NOMO-1 treated with DMSO at 0.1 percent for 48 hours (cell line): Measurements from ENCODE around the gene RIN2.
"Not testable (repeated sequence)": the region's sequence is repeated elsewhere in the genome, so short reads cannot be mapped to it uniquely, and the experiment has no call there.

Experiments
- DNase-seq: peaks from one replicate; lab custom pipeline; 2025; ENCODE audit not compliant: unreplicated experiment; lab: John Stamatoyannopoulos, UW

Gene RIN2

GRCh38 chr20:19785983-19786285 lies 27.9 kb downstream of the RIN2 start:
- no peak for DNase-seq

DNA sequence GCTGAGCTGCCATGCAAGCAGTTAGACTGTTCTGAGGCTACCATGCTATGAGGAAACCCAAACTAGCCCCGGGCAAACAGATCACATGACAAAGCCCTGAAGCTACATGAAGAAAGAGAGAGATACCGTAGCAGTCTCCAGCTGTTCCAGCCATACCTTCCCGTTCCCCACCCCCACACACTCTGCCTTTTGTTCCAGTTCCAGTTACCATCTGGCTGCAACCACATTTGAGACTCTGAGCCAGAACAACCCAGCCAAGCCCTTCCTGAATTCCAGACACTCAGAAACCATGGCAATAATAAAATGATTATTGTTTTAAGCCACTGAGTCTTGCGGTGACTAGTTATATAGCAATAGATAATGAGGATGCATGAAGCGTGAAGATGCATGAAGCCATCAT lies 28.3 kb downstream of the RIN2 start:
- DNase-seq = no peak

- no peak for DNase-seq
Observed at GRCh38 chr20:19787366-19787765, 29.3 kb downstream of the RIN2 start.

GRCh38 chr20:19789009-19789408 lies 31.0 kb downstream of the RIN2 start:
- no peak for DNase-seq

DNA sequence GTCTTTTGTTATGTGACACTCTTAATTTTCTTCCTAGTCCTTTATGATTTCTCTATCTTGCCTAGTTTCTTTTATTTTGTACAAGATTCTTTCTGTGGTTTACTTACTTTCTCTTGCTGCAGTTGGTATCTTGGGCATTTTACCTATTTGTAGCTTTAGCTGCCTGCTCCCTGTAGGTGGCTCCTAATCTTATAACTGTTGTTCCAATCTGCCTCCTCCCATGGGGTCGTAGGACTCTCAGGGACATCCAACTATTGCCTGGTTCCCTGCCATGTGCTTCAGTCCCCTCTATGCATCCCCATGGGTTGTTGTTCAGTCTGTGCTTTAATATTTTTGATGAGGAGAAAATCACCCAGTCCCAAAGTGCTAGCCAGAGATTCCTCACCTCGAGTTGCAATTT lies 31.4 kb downstream of the RIN2 start:
- no peak for DNase-seq

DNA sequence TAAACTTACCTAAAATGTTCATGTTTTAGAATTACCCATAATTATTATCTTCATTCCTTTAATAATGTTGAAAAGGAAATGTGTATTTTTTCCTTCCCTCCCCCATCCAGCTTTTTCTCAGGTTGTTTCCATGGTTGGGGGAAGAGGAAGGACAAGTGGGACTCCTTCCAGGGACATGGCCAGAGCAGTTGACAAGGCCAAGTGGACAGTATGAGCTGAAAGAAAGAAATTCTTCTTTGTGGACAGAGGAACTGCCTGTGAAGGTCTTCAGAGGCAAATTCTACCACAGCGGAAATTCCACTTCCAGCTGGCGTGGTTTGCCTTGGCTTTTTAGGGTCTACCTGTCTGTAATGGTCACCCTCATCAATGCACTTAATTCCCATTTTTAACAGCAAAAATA lies 33.8 kb downstream of the RIN2 start:
- DNase-seq = no peak

DNA sequence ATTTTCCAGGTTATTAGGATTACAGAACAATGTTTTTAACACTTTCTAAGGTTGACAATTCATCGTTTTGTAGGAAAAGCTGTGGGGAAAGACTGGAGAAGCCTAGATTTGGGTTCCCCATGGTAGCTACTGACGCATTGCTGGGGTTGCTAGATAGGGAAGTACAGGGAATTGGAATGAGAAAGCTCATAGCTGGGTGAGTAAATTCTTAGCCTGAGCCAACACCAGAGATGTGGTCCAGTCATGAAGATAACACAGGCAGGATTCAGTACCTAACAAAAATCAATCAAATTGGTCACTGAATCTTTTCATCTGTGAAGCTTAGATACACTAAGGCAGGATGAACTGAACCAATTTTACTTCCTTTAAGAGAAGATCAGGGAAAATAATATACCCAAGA lies 35.7 kb downstream of the RIN2 start:
- no peak for DNase-seq

DNA sequence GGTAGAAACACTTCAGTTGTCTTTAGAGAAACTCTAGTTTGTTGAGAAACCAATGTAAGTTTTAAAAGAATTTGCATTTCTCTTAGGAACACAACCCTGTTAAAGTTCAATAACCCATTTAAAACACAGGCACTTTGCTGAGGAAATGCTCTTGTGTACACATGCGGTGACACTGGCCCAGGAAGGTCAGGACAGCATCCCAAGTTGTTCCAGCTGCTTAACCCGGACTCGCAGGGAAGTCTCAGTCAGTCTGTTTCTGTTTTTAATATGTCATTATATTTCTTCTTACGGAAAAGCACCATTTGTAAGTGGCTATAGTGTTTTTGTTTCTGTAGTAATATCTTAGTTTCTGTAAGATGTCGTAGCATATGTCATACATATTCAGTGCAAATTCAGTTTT lies 36.9 kb downstream of the RIN2 start:
- DNase-seq = no peak

DNA sequence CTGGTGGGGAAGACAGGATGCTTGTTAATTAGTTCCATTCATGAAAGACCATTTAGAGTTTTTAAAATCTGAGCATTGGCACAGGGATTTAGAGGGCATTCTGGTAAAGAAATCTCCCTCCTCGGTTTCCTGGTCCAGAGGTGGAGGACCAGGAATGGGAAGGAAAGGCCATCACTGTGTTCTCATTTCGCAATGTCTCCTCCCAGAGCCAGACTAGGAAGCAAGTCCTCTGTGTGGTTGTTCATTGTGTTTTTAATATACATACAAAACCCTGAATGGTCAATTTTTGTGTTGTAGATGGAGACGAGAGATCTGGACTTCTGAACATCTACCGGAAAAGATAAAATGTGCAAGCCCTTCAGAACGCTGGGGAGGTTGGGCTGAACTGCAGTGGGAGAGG lies 41.3 kb downstream of the RIN2 start:
- no peak for DNase-seq

DNA sequence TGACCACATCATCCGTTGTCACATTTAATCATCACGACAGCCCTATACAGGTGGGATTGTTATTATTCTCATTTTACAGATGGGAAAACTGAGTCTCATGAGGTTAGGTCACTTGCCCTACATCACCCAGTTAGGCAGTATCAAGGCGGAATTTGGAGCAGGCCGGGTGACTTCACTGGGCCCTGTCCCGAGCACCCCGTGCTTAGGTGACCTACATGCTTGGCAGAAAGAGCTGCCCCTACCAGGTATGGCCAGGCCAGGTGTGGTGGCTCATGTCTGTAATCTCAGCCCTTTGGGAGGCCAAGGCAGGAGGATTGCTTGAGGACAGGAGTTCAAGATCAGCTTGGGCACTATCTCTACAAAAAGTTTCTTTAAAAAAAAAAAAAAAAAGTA lies 44.0 kb downstream of the RIN2 start:
- DNase-seq = no peak

- no peak for DNase-seq
Observed at GRCh38 chr20:19802492-19803158, 44.6 kb downstream of the RIN2 start.

DNA sequence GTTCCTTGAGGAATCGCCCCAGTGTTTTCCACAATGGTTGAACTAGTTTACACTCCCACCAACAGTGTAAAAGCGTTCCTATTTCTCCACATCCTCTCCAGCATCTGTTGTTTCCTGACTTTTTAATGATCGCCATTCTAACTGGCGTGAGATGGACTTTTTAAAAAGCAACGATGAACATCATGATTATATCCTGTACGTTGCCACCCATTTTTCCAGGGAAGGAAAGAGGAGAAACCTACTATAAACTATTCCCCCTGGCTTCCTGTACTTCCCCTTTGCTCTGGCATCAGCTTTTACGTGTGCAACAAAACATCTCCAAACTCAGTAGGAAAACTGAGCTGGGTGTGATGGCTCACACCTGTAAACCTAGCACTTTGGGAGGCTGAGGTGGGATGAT lies 48.2 kb downstream of the RIN2 start:
- not testable (repeated sequence) for DNase-seq

DNA sequence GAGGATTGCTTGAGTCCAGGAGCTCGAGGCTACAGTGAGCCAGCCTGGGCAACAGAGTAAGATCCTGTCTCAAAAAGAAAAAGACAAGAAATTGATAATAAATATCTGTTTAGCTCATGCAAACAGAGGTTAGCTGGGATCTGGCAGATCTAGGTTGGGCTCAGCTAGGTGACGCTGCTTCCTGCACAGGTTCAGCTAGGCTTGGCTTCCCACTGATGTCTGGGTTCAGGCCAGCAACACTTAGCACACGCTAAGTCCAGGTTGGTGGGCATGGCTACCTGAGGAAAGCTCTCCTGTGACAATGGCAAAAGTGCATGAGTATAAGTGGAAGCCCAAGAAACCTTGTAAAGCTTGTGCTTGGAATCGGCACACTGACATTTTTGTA lies 48.7 kb downstream of the RIN2 start:
- no peak for DNase-seq

DNA sequence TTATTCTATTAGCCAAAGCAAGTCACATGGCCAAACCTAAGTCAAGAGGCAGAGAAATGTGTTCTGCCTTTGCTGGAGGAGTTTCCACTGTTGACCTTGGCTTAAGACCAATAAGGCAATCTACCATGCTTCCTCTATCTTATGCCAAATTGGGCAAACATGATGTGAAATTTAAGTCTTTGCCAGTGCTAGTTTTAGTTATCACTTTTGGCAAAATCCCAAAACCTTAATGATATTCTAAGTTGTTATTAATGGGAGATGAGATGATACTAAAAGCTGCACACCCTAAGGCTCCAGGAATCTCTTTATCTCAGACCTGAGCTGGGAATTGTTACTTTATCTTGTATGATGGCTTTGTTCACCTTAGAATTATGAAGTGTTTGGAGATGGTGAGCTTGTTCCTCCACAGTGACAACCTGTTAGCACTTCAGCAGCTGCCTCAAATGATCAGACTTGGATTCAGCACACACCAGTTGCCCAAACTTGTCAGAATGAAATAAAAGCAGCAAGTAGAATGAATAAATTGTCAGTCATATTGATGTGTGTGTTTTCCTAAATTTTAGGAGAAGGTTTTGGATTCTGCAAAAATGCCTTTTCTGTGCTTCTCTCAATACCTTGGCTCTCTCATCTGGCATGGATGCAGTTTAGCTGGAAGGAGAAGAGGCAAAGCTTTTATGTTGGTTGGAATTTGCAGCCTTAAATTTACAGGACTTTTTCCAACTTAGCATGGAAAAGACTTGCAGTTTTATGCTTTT lies 49.3 kb downstream of the RIN2 start:
- no peak for DNase-seq
